KBM-7 (cell line): ENCODE data around the gene BACH2.
"Not testable (repeated sequence)": the region's sequence is repeated elsewhere in the genome, so short reads cannot be mapped to it uniquely, and the experiment has no call there.

Source experiments
- DNase-seq: peaks from one replicate; pipeline ENCODE4 v3.0.0-alpha.2; 2015
- in situ Hi-C: fragments of 300-500 bp; cut with MboI; formaldehyde crosslinking; loops from 2 replicates; pipeline ENCODE4 v1.14.3; 2020; ENCODE audit warnings: low sequenced_read_pairs, low pct_unique_long_range_greater_than_20kb, mixed read lengths

BACH2 gene

DNA sequence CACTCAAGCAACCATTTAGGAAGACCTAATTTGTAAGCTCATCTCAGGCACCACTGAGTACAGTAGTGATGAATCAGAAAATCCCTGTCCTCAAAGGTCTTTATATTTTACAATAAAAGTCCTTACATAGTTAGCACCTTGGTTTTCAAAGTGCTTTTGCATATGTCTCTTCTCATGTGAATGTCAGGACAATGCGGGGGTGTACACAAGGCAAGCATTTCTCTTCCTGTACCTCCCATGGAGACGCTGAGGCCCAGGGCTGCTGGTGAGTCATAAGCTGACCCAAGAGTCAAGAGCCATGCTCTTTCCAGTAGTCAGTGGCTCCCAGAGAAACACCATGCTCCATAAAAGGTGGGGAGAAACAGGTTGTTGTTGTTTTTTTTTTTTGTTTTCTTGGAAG, 228.4 kb downstream of the BACH2 start:
- in situ Hi-C loops: no loop called here
- no peak for DNase-seq

DNA sequence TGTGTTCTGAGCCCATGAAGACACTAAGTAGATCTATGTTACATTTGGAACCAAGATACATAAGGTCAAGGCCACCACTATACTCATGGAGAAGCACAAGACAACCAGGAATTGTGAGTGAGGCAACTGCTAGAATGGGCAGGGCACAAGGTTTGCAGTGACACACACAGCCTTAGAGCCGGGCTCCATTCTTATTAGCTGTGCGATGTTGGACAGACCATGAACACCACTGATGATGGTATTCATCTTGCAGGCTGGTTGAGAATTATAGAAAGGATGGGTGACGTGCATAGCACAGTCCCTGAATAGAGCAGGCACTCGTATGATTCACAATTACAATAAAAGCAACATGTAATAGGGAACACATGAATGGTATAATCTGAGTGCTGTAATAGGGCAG, 229.9 kb downstream of the BACH2 start:
- DNase-seq: no peak
- in situ Hi-C loops: no loop called here

DNA sequence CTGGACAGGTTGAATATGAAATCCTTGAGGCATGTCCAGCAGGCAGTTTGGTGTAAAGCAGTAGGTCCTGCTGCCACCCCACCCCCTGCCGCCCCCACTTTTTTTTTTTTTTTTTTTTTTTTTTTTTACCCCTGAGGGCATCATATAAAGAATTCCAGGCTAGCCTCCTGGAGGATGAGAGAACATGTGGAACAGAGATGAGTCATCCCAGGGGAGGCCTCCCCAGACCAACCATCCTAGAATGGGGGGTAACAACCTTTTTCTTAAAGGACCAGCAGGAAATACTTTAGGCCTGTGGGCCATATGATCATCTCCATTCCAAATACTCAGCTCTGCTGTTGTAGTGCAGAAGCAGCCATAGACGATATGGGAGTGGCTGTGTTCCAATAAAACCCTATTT, 231.5 kb downstream of the BACH2 start:
- no peak for DNase-seq
- in situ Hi-C loops: no loop called here

DNA sequence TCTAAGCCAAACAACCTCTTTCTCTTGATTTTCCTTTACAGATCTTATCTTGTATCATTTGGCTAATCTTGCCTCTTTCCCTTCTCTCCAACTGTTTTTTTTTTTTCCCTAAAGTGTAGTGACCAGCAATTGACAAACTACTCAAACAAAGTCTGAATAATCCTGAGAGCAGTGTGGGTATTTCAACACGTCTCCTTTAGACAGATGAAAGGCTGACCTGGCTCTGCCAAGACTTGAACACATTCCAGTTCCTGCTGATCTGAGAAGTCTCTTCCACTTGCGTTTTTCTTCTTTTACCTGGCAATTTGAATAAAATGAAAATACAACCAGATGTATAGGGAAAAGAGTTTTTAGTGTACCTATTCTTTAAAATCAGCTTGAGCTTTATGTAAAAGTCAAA, 234.0 kb downstream of the BACH2 start:
- DNase-seq: no peak
- in situ Hi-C loops: no loop called here

DNA sequence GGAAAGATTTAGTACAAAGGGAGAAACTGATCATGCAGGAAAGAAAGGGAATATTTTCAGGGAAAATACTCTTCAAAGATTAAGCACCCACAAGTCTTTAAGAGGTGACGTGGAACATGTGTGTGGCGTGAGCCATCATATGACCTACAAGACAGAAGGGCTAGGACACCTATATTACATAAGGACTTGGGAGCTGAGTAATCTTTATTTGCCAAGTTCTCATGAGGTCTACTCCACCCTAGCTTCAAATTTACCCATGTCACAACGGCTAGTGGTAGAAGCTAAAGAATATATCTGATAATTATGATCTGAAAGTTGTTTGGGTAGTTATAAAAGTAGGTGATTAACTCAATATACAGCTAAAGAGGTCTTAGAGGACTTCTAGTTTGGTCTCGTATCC, 234.6 kb downstream of the BACH2 start:
- in situ Hi-C loops: no loop called here

DNA sequence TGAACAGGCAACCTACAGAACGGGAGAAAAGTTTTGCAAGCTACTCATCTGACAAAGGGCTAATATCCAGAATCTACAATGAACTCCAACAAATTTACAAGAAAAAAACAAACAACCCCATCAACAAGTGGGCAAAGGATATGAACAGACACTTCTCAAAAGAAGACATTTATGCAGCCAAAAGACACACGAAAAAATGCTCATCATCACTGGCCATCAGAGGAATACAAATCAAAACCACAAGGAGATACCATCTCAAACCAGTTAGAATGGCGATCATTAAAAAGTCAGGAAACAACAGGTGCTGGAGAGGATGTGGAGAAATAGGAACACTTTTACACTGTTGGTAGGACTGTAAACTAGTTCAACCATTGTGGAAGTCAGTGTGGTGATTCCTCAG, 237.5 kb downstream of the BACH2 start:
- in situ Hi-C loops, DNase-seq: not testable (repeated sequence)

More for the DNA sequence above, 234.6 kb downstream of the BACH2 start:
- no peak for DNase-seq

DNA sequence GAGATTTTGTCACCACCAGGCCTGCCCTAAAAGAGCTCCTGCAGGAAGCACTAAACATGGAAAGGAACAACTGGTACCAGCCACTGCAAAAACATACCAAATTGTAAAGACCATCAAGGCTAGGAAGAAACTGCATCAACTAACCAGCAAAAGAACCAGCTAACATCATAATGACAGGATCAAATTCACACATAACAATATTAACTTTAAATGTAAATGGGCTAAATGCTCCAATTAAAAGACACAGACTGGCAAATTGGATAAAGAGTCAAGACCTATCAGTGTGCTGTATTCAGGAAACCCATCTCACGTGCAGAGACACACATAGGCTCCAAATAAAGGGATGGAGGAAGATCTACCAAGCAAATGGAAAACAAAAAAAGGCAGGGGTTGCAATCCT, 240.7 kb downstream of the BACH2 start:
- in situ Hi-C loops, DNase-seq: not testable (repeated sequence)

DNA sequence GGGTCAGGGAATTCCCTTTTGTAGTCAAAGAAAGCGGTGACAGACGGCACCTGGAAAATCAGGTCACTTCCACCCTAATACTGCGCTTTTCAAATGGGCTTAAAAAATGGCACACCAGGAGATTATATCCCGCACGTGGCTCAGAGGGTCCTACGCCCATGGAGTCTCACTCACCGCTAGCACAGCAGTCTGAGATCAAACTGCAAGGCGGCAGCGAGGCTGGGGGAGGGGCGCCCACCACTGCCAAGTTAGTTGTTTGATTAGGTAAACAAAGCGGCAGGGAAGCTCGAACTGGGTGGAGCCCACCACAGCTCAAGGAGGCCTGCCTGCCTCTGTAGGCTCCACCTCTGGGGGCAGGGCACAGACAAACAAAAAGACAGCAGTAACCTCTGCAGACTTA, 242.4 kb downstream of the BACH2 start:
- in situ Hi-C loops, DNase-seq: not testable (repeated sequence)

DNA sequence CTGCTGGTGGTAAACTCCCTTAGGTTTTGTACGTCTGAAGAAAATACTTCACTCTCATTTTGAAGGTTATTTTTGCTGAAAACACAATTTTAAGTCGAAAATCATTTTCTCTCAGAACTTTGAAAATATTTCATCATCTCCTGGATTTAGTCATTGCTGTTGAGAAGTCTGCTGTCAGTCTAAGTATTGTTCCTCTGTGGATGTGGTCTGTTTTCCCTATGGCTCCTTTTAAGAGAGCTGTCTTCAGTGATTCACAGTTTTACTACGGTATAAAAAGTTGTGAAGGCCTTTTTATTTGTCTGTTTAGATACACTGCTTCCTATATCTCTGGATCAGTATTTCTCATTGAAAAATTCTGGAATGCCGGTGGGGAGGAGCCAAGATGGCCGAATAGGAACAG, 243.0 kb downstream of the BACH2 start:
- in situ Hi-C loops: no loop called here
- no peak for DNase-seq

DNA sequence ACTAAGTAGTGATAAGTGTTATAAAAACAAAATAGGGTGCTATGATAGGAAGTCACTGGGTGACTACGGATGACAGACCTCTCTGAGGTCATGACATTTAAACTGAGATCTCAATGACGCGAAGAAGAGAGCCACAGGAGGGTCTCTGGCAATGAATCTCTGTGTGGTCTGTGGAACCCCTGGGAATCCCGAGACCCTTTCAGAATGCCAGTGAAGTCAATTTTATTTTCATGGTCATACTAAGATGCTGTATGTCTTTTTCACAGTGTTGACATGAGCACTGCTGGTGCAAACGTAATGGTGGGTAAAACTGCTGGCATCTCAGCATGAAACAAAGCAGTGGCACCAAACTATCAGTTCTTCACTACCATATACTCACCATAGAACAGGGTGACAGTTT, 247.3 kb downstream of the BACH2 start:
- in situ Hi-C loops: no loop called here
- DNase-seq: no peak

DNA sequence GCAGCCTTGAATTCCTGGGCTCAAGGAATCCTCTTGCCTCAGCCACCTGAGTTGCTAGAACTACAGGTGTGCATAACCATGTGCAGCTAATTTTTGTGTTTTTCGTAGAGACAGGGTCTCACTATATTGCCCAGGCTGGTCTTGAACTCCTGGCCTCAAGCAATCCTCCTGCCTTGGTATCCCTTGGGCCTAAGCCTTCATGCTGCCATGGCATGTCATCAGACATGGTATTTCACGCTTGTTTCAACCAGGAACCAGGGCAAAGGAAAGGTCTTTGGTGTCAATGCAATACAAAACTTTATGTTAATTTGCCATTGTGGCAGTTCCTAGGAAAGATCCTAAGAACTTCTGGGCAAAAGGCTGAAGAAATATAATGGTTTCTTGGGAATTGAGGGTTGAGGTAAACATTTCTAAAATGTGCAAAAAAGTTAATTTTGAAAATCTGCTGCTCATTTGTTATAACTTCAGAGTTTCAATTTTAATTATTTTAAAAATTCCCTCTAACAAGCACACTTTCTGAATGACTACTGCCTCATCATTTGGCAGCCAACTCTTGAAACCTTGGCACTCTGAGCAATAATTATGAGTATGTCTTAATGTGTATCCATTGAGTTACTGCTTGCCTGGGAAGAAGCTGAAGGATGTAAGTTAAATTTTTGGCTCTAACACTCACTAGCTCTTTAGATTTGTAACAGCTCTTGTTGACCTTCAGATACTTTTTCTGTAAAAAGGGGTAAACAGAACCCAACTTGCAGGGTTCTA, 248.3 kb downstream of the BACH2 start:
- DNase-seq: no peak

DNA sequence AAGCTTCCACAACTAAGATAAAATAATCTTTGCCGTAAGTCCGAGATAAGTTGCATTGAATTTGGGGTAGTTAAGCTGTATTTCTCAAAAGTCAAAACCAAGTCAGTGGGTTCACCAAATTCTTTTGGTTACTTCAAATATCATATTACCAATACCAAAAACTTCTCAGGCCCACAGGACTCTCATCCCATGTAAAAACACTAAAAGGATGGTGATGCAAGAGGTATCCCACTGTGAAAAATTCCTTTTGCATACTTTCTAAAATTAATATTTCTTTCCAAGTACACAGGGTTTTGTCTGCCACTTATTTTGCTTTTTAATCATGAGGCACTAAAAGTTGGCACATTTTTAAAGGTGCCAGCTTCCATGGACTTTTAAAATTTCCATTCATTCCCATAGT, 251.1 kb downstream of the BACH2 start:
- DNase-seq: no peak
- in situ Hi-C loops: no loop called here

More for the DNA sequence above, 248.3 kb downstream of the BACH2 start:
- in situ Hi-C loops: no loop called here

DNA sequence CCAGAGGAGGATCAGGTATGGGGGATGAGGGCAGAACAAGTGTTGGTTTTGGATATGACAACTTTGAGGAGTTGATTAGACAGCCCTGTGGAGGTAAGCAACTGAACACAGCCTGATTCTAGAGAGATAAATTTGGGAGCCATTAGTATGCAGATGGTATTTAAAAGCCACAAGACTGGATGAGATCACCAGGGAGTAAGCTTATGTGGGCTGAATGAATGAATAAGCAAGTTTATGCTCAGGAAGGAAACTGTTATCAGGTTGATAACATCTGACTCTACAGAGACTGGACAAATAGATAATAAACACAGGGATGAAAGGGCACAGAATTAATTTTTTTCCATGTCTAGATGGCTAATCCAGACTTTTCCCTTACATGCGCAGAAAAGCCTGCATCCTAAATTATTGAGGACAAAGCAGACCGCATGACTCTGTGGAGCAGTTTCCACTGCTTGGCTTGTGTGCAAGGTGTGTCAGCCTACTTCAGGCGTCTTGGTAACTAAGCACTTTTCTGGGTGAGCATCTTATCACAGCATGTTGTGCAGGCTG, 251.7 kb downstream of the BACH2 start:
- DNase-seq: peak; percentile 14

DNA sequence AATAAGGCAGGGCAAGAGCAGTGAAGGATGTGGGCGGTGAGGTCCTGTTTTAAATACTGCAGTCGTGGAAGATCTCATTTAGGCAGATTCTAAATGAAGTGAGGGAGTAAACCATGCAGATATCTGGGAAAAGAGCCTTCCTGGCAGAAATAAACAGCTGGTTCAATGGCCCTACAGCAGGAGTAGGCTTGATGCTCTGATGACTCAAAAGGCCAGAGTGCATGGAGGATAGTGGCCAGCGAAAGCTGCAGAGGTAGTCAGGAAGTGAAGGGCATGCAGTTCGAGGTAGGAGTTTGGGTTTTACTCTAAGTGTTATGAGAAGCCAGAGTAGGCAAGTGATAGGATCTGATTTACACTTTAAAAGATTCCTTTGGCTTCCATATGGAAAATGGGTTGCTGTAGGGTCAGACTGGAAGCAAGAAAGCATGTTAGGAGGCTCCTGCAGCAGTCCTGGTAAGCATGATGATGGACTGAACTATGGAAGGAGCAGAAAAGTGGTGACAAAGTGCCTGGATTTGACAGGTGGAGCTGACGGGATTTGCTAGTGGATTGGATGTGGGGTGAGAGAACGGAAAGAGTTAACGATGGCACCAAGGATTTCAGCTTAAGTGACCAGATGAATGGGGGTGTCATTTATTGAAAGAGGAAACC, 252.3 kb downstream of the BACH2 start:
- in situ Hi-C loops: no loop called here
- no peak for DNase-seq

More for the DNA sequence above, 251.7 kb downstream of the BACH2 start:
- in situ Hi-C loops: no loop called here

DNA sequence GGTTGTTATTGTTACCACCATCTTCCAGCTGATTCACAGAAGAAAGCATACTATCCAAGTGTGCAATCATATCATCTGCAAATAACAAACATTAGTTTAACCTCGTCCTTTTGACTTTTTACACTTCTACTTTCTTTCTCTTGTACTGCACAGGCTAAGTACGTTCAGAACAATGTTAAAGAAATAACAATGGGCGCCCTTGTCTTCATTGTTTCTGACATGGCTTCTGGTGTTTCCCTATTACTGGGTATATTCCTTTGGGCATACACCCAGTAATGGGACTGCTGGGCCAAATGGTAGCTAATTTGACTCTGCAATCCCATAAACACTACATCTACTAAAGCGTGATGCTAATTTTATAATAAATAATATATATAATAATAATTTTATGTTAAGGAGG, 255.7 kb downstream of the BACH2 start:
- DNase-seq: no peak
- in situ Hi-C loops: no loop called here

DNA sequence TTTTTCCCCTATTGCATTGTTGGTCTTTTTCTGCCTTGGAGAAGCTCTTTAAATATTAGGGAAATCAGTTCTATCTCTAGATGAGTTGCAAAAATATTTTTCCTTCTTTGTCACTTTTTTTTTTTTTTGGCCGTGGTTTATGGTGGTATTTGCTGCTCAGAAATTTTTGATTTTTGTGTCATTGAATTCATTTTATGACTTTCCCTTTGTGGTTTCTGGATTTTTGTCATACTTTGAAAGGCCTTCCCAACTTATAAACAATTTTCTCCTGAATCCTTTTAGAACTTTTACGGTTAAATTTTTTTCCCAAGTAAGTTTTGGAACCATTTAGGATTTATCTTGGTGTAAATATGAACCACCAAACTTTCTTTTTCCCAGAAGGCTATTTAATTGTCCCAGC, 256.7 kb downstream of the BACH2 start:
- in situ Hi-C loops: no loop called here
- no peak for DNase-seq

DNA sequence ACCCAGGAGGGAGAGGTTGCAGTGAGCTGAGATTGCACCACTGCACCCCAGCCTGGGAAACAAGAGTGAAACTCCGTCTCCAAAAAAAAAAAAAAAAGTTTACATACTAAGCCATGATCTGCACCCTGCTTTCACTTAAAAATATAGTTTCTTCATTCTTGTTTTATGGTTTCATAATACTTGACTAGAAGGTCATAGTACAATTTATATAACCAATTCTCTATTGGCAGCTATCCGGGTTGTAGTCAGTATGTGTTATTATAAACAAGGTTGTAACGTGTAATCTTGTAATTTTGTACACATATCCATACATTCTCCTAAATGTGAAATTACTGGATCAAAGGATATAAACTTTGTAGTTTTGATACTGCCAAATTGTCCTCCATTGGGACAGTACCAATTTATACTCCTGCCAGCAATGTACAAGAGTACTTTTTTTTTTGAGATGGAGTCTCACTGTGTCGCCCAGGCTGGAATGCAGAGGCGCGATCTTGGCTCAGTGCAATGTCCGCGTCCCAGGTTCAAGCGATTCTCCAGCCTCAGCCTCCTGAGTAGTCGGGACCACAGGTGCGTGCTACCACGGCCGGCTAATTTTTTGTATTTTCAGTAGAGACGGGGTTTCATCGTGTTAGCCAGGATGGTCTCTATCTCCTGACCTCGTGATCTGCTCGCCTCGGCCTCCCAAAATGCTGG, 257.5 kb downstream of the BACH2 start:
- in situ Hi-C loops: no loop called here
- DNase-seq: no peak

DNA sequence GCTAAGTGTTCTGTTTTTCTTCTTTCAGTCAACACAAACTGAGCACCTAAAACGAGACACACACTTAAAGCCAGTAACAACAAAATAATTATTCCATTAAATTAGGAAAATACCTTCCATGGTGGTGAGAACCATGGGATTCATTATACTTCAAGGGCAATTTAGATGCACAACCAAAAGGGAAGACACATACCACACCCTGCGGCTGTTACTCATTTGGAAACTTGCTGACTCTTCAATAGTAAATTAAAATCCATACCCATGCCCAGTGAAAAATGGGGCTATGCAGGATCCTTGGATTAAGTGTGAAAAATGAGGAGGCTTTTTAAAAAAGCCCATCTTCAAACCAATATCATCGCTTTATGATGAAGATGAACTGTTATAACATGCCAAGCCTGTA, 259.7 kb downstream of the BACH2 start:
- in situ Hi-C loops: no loop called here
- DNase-seq: no peak

DNA sequence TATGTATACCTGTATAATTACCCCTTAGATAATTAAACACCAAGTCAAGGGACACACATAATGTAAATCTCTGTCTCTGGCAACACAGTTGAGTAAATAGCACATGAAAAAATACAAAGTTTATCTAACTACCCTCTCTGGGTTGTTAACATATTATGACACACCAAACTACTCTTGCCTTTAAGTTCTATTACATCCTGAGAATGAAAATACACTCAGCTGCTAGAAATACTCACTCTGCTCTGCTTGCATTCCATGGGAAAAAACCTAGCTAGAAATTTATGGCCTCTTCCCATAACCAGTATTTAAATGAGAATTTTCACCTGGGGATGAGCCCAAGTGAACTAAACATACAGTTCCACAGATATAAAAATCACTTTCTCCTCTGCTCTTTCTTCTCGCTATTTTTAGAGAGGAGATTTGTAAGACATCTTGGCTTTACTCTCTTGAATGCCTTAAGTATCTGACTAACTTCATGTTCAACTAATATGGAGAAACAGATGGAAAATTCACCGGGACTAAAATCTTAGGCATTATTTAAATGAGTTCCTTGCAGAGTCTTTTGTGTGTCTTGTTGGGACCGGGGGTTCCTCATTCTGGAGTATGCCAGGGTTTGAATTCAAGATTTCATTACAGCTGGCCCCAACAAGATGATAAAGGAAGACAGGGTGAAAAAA, 261.5 kb downstream of the BACH2 start:
- in situ Hi-C loops: no loop called here
- no peak for DNase-seq
